Anterior cingulate cortex (tissue), 58 donors: ENCODE measurements around the gene NEMP1.

Source experiments
- DNase-seq, 58 donors: peaks; one replicate each; lab custom pipeline; 2025; lab: John Stamatoyannopoulos, UW

Gene NEMP1

DNA sequence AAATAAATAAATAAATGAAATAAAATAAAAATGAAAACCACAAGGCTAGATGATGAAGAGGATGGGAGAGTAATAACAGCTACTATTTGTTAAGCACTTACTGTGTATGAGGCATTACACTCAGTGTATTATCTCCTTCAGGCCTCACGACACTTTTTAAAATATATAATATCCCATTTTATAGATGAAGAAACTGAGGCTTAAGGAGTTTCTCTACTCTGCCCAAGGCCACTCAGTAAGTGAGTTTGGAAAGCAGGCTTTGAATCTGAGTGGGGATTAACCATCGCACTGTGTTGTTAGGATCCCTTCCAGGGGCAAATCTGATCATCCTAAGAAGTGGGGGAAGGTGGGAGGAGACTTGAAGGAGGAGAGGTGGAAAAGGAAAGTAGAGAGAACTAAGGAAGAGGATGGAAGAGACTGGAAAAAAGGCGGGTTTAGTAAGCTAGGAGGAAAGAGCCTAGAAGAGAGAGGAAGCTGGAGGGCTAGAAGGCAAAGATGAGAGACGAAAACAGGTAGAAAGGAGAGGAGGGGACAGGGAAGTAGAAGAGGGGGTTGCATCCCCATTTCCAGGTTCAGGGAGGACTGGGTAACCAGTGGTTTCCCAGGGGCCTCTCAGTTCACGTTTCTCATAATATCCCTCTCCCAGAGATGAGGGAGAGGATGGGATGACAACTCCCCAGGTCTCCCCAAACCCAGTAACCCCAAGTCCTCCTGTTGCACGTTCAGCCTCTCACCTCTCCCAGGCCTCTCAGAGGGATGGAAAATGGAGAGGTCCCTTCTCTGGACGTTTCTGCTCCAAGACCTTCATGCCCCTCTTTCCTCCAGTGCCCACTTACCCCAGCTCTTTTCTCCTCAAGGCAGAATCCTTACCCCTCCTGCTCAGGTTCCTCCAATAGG is 30.9 kb upstream of the NEMP1 start:
- DNase-seq: no peak

DNA sequence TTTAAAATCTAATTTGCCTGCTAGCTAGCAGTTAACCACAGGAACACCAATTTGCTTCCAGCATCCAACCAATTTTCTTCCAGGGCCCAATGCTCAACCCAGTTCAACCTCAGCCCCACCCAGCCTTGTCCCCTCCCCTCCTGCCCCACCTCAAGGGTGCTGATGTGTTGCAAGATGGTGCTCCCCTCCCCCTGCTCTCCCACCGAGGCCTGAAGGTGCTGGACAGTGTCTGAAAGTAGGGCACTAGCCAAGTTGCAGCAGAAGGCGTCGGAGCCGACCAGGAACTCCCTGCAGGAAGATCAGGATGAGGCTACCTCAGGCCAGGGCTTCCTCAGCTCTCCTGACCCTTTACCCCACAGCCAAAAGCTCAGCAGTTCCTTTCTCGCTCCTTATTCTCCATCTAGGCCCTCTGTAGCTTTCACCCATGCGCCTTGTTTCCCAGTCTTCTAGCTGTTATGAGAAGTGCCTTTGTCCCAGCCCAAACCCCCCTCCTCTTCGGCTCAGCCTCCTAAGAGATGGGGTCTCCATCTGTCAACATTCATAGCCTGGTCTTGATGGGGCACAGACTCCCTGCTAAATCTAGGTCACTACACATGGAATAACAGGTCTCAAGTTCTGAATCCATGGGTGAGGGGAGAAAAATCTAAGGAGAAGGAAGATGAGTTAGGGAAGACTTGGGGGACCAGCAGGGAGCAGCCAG is 29.0 kb upstream of the NEMP1 start:
- no peak for DNase-seq

DNA sequence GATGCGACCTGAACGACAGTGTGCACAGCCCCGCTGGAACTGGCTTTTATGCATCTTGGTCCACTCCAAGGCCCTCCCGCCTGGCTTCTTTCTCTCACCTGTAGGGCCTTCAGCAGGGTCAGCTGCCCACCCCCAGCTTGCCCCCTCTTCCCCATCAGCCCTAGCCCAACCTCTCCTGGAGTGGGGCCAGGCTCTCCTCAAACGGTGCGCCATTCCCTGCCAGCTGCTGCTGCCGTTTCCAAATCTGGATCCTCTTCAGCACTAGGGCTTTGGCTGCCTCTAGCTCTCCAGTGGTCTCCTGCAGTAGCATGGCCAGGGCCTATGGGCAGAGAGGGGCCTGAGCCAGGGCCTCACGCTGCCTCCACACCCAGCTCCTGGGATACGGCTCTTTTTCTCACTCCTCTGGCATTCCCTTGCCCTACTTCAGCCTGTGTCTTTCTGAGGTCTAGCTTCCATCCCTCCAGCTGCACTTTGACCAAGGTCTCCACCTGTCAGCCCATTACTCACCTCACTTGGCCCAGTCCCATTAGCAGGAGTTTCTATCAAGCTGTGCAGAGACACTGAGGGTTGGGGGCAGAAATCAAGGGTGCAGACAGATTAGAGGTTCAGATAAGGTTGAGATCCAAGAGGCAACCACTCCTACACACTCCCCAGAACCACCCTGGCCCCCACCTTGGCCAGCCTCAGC is 27.6 kb upstream of the NEMP1 start:
- peak in 1 of 58 donors; percentile 4 for DNase-seq

DNA sequence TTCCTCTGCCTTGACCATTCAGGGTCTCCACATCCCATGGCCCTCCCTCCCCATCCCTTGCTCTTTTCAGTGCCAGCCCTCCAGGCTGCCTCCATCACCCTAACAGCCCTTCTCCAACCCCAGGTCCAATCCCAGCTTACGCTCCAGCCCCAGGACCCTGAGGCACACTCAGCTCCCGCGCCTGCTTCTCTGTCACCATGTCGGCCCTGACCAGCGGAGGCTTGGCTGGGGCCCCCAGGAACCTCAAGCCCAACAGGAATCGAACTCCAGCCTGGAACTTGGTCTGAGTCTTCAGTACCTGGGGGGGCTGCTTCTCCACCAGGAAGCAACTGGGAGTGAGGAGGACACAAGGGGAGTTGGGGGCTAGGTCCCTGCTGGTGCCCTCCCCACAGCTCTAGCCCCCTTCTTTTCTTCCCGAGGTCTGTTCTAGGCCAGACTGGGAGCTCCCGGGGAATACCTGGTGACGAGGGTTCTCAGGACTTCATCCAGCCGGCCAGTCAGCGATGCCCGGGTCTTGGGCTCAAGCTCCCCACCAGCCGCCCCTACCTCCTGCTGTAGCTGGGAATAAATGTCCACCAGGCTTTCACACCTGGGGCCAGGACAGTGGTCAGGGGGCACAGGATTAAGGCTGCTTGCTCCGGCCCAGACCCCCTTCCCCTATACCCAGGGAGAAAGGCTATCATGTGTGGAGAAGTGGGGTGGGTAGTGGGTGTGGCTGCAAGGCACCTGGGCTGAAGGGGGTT is 26.6 kb upstream of the NEMP1 start:
- no peak for DNase-seq

DNA sequence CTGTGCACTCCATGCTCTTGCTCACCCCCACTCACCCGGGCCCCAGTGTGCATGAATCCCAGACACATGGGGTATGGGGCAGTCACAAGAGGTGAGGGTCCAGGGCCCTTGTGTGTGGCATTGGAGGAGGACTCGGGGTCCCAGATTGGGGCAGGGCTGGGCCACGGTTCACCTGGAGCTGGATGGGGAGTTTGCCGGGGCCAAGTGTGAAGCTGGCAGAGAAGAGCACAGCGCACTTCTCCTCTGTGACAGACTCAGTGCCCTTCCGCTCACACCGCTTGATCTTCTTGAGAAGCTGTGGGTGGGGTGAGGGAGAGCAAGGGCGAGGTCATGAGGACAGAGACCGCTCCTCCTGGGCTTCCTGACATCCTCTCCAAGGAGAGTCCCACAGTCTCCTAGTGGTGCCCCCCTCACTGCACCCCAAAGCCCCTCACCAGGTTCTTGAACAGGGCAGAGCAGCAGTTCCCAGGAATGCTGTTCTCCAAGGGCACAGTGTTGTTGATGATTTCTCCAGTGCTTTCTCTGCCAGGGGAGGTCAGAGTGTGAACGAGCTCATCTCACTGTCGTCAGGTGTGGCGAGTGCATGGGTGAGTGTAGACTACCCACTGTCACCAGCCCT is 25.8 kb upstream of the NEMP1 start:
- DNase-seq: no peak

DNA sequence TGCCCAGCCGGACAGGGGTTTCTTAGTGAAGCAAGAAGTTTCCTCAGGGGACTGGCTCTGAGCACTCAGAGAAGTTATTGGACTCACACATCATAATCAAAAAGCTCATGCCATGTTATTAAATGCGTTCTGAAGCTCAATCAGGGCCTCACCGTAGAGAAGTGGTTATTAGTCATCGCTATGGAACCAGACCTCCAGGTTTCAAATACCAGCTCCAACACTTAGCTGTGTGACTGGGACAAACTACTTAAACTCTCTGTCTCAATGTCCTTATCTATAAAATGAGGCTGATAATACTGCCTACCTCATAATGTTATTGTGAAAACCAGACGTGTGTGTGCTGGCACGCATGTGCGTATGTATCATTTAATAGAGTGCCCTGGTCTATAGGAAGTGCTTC is 25.3 kb upstream of the NEMP1 start:
- DNase-seq: no peak

DNA sequence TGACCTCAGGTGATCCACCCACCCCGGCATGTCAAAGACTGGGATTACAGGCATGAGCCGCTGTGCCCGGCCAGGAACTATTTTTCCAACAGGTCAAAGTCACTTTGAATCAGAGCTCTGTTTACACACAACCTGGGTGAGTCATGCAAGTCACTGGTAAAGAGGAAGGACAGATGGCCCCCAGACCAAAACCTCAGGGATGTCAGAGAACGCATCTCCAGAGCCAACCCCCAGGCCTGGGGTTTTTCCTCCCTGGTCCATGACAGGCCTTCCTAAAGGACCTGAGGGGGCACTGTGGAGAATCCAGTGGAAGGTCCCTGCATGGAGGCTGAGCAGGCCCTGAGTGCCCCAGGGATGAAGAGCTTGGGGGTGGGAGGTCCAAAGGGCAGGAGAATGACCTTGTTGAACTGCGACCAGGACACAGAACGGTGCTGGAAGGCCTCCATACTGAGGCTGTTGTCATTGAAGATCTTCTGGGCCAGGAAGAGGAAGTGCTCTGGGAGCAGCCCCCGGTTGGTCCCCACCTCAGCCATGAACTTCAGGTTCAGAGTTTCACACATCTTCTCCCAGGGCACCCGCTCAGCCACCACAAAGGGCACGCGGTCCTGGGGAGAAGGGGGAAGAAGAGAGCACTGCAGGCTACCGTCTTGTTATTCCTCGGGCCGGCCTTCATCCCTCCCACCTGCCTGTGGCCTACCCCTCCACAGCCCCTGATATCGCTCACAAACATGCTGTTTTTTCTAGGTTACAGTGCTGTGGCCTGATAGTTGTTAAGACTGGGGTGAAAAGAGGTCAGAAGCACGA is 23.5 kb upstream of the NEMP1 start:
- no peak for DNase-seq

DNA sequence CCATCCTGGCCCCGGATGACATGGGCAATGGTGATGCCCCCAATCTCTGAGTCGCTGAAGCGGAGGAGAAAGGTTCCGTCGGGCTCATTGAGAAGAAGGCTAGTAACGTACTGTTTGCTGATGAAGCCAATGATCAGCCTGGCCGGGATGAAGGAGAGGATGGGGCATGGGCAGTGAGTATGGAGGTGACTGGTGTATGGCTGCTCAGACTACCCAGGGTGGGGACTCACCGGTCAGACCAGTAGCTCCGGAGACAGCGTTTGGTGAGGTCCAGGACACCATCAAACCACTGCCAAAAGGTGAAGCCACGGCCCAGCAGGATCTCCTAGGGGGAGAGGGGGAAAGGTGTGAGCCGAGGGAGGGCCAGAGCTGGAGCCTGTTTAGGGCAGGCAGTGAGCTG is 21.2 kb upstream of the NEMP1 start:
- no peak for DNase-seq

DNA sequence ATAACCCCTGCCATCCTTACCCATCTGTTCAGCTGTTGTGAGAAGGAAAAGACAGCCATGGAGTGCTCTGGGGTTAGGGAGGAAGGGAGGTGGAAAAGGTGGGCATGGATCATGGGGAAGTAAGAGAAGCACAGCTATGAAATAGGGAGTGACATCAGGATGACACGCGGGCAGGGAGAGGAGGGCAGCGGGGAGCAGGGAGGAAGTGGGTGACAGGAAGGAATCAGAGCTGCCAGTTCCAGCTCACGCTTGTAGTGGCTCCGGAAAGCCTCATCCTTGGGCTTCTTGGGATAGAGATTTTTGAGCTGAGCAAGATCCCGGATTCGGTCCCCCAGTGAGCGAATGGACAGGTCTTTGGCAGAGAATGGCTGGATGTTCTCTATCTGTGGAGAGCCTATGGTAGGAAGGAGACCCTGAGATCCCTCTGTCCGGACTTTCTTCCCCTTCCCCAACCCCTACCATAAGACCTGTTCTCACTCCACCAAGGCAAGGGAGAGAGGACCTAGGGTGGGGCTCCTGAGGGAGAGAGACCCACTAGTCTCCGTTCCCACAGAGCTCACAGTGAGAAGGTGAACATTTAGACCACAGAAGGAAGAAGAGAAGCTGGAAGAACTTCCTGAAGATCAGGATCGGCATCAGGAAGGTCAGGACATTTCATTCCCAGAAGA is 20.6 kb upstream of the NEMP1 start:
- DNase-seq: no peak

DNA sequence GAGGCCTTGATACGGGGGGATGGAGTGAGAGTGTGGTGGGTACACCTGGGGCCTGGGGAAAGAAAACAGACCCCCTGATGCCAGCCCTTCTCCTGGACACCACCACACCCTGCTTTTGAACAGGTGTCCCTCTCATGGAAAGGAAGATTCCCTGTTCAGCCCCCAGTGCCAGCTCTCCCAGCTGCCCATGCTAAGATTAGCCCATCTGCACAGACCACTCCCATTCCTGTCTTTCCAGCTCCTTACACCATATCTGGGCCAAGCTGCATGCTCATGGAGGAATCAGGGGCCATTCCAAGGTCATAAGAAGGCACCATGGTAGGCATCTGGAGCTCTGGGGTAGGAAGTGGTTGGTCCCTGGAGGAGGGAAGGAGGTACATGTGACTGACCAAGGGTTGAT is 20.0 kb upstream of the NEMP1 start:
- no peak for DNase-seq

DNA sequence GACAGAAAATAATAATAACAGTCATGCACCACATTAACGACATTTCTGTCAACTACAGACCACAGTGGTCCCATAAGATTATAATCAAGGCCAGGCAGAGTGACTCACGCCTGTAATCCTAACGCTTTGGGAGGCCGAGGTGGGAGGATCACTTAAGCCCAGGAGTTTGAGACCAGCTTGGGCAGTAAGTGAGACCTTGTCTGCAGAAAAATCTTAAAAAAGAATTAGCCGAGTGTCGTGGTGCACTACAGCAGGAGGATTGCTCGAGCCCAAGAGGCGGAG is 18.9 kb upstream of the NEMP1 start:
- DNase-seq: no peak

DNA sequence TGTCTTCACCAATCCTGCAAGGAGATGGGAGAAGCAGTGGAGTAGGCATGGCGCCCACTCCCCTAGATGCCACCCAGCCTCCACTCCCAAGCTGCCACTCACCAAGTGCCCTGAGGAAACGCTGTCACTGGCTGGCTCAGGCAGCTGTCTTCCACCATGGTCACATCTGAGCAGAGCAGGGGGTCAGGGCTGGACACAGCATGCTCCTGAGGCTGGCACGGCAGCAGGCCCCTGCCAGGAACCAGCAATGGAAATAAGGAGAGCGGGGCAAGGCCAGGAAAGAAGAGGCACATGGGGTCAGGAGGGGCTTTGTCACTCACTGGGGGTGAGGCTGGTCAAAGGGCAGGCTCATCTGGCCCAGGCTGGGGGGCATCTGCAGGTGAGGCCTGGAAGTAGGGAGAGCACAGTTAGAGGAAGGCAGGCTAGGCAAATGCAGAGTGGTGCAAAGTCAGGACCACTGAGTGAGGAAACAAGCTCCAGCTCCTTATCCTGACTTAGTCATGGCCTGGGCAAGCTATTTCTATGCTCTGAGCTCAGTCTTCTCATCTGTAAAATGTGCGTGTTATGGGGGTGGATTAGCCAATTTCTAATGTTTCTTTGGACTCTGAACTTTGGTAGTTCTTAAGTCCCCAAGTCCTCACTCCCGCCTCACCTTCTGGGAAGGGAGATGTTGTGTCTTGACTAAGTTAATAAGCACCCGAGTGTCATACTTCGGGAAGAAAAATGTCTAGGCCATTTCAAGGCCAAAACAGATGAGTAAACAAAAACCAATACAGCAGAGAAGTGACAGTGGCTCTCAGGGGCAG is 18.4 kb upstream of the NEMP1 start:
- DNase-seq: peak in 1 of 58 donors; percentile 17

DNA sequence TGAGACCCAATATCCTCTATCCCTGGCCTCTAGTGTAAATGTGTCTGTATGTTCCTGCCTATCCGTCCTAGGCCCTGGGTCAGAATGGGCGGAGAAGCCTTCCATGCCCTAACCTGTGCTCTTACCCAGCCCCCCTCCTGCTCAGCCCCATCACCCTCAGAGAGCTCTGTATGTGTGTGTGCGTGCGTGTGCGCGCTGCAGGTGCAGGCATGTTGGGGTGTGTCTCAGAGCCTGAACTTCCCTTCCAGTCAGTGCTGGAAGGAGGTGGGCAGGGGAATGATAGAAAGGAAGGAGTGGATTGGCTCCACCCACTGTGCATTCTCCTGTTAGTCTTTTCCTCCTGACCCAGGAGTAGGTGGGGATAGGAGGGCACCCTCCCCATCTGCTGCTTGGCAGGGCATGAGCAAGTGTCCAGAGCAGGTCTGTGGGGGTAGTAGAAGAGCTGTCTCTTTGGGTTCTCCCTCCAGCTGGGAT is 17.5 kb upstream of the NEMP1 start:
- DNase-seq: peak in 2 of 58 donors; percentile 17 to 39

DNA sequence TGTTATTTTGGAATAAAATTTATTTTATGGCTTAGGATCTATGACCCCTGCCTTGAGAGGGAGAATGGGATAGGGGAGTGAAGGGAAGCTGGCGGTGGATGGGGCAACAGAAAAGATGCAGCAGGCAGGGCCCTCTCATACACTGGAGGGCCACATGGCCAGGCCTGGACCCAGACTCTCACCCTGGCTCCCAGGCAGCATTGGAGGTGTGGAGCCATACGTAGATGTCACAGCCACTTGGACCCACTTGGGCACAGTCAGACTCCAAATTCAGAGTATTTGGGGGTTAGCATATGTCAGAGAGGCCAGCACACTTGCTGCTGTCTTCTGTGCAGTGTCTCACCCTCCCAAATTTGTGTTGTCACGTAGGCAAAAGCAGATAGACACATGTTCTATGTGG is 16.8 kb upstream of the NEMP1 start:
- DNase-seq: no peak

DNA sequence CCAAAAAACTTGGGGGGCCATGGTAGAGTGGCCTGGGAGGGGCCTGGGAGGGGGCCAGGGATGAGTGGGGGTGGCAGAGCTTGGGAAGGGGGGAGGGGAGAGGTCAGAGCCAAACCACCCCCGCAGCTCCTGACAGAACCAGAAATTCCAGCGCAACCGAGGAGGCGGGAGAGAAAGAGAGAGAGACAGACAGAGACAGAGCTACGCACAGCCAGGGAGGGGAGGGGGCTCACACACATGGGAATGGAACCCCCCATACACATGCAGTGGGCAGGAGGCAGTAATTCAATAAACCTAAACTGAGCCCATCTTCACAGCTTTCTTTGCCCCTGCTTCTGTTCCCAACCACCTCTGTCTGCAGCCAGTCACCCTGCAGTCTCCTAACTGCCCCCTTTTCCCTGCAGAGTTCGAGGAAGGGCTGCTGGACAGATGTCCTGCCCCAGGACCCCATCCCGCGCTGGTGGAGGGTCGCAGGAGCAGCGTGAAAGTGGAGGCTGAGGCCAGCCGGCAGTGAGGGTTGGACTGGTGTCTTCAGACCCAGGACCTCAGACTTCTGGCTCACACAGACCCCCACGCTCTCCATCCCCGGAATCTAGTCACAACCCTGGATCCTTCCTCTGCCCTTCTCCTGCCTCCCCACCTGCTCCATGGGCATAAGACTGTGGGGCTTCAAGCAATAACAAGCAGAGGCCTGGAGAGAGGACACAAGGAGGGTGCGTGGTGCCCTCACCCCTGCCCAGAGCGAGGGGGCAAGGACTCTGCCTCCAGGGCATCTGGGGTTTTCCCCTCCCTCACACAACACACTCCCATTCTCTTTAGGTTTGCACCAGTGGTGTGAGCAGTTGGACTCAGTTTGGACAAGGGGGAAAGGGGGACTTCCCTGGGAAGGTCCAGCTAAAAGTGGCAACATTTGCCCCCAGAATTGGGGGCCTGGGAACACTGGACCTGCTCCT is 15.9 kb upstream of the NEMP1 start:
- peak in 1 of 58 donors; percentile 54 for DNase-seq

DNA sequence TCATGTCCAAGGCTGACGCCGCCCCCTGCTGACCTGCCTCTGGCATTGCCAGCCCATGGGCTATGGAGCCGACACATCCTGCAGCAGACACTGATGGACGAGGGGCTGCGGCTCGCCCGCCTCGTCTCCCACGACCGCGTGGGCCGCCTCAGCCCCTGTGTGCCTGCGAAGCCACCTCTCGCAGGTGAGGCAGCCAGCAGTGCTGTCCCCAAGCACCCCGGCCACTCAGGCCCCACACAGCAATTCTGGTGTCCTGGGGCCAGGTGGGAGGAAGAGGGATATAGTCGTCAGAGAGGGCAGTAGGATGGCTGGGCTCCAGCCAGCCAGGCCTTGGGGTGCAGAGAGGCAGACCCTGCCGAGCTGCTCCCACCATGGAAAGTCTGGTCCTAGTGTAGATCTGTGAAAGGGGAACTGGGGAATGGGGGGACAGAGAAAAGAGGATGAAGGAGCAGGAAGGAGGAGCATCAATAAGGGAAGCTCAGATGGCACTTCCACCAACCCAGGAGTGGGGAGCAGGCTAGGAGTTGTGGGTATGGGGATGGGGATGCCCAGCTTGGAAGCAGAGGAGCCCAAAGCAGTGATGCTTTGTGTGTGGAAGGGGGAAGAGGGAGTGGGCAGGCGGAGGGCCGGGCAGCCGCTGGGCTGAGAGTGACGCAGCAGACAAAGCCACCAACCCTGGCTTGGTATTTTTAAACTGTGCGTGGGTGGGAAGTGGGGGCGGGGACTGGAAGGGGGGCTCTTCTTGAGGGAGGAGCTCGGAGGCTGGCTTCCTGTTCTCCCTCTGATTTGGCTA is 15.0 kb upstream of the NEMP1 start:
- peak in 45 of 58 donors; percentile 13 to 78 (median 41) for DNase-seq
